Stimulated activated naive CD4-positive, alpha-beta T cell (primary cell): ENCODE results near the gene KCNMA1.

Source experiments
- DNase-seq, 6 experiments: peaks; one replicate each; lab custom pipeline; 2025; lab: John Stamatoyannopoulos, UW

Gene KCNMA1

DNA sequence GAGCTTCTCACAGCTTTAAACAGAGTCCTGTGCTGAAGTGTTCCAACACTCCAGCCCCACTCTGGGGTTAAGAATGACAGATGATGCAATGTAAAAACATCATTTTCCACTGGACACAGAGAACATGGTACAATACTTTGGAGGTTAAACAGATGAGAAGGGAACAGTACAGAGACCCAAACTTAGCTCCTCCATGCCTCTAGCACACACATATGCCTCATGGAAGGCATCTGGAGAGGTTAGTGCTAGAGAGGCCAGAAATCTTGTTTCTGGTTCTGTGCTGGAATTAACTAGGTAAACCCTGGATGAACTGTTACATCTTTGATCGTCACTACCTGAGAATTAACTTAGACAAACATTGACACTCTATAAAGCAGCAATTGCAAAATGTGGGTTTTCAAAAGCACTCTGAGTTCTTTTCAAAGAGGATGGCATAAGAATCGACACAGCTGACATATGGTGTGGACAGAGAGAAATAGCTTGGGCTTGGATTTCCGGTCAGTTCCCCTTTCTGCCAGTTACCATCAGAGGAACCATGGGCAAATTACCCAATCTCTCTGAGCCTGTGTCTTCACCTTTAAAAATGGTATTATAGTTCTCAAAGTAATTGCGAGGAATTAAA, 81.9 kb downstream of the KCNMA1 start:
- DNase-seq: no peak

DNA sequence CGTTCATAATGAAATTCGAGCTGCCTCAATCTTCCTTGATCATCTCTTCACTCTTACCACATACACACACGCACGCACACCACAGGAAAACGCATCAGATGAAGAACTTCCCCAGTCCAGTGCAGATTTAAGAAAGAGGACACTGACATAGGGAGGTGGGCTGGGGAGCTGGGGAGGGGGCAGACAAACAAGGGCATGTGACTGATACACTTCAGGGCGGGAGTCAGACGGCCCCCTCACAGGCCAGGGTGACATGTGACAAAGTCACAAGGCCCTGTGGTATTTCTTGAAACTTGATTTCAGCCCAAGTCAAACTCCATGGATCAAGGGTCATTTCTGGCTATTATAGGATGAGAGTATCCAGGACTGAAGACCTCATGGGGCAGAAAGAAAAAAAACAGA, 82.6 kb downstream of the KCNMA1 start:
- DNase-seq: no peak

DNA sequence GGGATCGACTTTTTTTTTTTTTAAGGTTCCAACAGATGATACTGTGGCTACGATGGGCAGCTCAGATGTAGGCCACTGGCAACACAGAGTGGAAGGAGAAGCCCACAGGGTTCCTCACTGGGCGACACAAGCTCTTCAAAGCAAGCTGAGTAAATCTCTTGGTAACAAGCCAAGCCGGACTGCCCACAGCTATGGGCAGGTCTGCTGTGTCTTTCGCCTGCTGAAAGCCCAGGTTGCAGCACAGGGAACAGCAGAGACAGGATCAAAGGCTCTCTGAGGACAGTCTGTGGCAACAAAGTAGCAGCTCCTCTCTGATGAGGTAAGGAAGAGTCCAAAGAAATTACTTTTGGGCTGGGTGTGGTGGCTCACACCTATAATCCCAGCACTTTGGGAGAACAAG, 83.6 kb downstream of the KCNMA1 start:
- no peak for DNase-seq

DNA sequence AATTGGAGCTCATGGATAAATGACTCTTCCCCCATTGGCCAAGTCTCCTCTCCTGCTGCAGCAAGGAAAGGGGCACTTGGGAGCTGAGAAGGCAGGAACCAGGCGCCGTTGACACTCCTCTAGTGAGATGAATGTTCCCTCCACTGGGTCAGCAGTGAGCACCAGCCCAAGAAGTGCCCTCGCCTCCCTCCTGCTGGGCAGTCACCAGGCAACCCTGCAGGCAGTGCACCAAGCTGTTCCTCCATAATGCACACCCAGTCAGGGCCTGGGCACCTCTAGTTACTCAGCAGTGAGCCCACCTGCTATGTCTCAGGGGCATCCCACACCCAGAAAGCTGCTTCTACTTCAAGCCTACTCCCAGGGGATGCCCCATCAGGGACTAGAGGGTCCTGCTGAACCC, 84.3 kb downstream of the KCNMA1 start:
- no peak for DNase-seq

DNA sequence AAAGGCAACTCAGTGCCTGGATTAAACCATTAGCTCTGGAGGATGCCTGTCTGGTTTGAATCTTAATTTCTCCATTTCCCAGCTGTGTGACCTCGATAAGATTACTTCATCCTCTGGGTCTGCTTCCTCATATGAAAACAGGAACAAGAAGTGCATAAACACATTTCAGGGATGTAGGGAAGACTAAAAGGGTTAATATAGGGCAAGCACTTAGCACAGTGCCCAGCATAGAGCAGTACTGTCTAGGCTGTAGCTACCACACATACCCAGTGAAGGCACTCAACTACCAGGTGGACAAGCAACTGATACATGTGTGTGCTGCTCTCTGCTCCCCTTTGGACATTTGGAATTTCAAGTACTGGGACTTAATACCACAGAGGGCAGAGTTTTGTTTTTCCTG, 85.4 kb downstream of the KCNMA1 start:
- DNase-seq: no peak

DNA sequence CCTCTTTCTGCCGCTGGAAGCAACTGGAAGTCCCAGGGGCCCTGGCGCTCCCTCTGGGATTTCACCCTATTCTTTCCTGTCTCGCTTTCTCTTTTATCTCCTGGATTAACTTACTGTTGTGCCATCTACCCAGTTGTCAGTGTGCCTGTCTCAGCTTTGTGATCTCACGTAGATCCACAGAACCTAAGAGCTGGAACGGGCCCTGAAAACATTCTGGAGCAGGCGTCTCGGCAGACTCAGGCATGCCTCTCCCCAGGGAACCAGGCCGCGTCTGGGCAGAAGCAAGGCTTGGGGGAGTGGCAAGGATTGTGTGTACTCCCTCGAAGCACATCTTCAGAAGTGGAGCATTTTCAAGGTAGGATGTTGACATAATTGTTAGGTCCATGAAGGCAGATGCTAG, 87.2 kb downstream of the KCNMA1 start:
- DNase-seq: no peak

DNA sequence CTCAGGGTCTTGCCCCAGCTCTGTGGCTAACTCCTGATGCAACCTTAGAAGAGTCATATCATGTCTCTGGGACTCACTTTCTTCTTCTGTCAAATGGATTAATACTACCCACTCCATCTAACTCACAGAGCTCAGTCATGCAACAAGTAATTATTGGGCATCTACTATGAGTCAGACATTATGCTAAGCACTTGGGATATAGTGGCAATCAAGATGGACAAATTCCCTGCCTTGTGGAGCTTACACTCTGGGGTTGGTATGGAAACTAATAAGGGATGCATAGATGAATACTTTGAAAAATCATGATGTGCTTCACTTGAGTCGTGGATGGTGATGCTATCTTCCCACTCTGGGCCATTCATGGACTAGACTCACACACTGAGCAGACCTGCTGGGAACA, 88.9 kb downstream of the KCNMA1 start:
- no peak for DNase-seq

DNA sequence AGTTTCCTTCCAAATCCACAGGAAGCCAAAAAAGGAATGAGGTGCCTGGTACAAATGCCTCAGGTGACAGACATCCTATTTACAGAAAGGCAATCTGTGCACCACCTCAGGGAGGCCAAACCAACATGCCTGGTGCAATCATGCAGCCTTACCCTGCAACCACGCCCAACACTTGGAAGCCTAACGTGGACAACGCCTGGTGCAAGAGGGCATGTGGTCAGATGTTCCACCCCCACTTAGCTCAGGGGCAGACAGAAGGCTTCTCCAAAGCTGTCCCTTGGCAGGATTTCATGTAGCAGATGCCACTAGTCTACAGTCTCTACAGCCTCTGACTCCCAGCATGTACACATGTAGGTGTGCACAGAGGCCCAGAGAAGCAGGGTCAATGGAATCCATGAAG, 89.5 kb downstream of the KCNMA1 start:
- DNase-seq: no peak

DNA sequence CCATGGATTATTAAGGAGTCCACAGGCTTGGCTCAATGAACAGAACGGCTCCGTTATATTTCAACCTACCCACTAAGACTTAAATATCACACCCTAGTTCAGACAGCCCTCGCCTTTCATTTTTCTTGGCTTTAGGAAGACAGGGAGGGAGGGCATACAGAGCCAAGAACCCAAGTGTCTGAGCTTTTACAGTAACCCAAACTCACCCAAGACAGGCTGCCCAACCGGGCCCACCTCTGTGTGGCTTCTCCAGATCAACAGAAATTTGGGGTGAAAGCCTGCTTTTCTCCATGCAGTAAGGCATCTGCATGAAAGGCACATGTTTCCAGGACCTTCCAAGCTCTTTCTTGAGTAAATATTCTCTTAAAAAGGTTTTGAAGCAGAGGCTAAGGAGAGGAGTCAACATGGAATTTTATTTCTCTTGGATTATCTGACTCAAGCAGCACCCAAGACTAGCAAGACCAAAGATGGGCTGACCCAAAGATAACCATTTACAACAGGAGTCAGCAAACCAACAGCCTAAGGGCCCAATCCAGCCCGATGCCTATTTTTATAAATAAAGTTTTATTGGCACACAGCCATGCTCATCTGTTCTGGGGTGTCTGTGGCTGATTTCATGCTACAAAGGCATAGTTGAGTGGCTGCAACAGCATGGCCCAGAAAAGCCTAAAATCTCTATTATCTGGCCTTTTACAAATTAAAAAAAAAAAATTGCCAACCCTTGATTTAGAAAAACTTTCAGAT, 90.1 kb downstream of the KCNMA1 start:
- DNase-seq: no peak

DNA sequence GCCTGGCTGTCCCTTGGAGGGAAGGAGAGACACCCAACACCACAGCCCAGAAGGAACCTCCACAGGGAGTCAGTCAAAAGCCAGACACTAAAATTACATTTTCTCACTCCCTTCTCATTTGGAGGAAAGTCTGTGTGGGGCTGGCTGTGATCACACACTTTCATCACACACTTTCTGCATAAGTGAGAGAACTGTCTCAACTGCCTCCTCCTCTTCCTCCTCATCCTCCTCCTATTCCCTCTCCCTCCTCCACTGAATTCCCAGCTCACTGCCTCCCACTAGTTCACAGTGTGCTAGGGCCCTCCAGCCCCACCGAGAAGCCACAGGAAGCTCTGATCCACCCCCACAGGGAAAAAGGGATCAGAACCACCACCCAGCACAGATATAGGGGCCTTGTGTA, 91.6 kb downstream of the KCNMA1 start:
- DNase-seq: no peak

DNA sequence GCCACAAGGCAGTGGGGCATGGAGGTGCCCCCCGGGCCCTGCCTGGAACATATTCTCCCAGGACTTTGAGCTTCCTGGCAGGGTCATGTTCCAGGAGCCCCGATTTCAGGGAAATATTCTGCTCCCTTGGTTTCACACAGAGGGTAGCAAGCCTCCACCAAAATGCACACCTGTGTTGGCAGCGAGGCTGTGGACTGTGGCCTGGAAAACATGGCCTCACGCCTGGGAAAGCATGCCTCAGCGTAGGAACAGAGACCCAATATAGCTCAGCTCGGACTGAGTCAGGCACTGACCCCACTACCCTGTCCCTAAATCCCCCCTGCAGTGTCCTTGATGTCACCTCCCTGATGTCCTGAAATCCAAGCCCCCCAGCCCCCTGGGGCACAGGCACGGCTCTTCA, 92.0 kb downstream of the KCNMA1 start:
- no peak for DNase-seq

DNA sequence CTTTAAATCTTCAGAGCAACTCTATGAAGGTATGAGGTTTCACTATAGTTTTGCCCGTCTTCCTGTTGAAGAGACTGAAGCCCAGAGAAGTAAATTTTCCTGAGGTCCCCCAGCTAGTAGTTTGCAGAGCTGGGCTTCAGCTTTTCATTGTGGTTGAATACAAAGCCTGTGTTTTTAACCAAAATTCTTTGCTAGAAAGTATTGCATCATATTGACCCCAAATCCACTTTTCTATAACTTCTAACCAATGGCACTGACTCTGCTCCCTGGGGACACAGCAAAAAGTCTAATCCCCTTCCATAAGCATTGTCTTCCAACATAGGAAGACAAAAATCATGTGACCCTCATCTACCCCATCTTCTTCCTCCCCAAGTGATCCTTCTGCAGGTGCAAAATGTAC, 93.0 kb downstream of the KCNMA1 start:
- no peak for DNase-seq

DNA sequence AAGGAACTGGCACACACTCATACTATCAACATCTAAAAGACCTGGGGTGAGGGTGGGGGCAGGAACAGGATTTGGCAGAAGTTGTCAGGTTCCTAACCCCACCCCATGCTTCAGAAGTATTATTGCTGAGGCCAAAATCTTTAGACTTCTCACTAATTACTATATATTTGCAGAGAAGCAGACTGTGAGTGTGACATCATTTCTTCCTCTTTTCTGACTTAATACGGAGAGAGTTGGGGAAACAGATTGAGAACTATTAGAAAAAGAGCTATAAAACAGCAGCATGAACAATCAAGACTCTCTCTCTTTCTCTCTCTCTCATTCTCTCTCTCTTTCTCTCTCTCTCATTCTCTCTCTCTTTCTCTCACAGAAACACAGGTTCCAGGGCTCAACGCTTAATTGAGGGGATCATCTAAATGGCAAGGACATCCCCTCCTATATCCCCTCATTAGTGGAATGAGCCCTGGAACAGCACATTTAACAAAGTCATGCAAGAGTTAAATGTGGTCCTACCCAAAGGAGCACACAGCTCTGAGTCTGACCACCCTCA, 94.8 kb downstream of the KCNMA1 start:
- DNase-seq: no peak

DNA sequence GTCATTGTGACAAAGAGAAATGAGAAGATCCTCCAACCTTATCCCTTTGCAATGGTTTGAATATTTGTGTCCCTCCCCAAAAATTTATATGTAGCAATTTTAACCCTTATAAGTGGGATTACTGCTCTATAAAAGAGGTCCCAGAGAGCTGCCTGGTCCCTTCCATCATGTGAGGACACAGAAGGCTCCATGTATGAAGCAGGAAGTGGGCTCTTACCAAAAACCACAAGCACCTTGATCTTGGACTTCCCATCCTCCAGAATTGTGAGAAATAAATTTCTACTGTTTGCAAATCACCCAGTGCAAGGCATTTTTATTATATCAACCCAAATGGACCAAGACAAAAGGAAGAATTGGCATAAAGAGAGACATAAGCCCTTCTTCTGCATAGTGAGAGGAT, 95.7 kb downstream of the KCNMA1 start:
- DNase-seq: no peak

DNA sequence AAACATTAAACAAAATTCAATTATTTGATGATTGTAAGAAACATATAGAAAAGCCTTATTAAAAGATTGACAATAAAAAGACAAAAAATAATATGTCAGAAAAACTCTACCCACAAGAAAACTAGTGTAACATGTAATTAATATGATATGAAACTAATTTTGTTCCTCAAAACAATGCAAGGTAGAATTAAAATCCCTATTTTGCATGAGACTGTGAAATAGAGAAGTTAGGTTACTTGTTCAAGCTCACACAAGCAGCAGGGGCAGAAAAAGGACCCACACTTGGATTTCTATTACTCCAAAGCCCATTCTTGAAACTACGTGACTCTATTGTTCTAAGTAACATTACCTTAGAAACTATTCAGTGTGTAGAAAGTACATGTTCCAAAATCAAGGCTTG, 96.4 kb downstream of the KCNMA1 start:
- DNase-seq: no peak

DNA sequence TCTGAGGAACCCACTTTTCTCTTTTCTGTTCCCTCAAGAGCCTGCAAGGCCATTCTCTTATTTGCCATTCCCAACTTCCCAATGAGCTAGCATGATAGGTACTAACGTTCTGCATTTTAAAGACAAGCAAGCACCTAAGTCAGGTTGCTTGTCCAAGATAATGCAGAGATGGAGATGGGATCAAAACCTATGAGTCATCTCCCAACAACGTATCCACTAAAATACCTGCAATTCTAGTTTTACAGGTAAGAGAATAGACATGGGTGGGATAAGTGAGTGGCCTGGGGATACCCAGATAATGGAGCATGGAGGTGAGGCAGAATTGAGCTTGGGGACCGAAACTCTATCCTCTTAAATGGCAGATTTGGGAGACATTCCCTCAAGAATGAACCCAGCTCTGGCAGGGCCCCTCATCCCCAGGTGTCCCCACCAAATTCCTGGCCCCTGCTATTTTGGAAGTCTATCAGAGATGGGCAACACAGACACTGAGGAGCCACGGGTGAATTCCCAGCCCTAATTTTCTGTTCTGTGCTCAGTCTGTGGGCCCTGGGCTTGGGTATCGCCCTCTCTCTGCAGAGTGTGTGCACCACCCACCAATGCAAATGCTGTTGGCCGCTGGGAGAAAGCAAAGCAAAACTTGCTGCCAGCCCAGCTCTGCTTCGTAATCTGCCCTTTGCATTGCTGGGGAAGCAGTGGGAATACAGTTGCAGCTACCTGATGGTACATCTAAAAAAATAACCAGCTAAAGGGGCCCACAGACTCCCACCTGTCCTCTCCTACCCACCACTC, 98.3 kb downstream of the KCNMA1 start:
- no peak for DNase-seq

DNA sequence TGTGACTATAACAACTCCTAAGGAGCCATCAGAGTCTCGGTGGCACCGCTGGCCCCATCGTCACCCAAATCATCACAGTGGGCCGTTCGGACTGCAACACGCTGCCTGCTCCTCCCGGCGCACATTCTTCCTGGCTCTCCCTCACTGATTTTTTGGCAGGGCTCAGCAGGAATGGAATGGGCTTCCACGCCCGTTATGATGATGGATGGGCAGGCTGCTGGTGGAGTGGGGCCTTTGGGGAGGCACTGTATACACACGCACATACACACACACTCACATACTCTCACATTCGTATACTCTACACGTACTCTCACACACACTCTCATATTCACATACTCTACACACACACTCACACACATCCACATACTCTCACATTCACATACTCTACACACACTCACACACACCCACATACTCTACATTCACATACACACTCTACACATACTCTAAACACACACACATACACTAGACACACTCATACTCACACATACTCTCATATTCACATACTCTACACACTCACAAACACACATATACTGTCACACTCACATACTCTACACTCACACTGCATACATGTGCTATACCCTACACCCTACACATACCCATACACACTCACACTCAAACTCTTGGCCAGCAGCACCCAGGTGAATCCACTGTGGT, 99.8 kb downstream of the KCNMA1 start:
- no peak for DNase-seq

DNA sequence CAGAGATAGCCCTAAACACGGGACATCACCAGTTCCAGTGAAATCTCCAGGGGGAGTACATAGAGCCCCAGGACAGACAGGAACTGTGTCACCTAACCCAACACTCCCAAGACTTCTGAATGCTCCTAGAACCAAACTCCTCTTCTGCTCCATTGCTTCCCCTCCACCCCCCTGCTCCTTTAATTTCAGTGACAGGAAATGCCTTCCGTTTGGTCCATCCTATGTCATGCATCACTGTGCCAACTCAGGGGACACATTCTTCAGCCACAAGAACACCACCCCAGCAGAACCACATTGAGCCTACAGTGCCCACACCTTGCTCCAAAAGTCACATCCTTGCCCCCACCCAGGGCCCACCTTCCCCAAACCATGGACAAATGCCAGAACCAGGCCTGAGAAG, 100.5 kb downstream of the KCNMA1 start:
- DNase-seq: no peak

DNA sequence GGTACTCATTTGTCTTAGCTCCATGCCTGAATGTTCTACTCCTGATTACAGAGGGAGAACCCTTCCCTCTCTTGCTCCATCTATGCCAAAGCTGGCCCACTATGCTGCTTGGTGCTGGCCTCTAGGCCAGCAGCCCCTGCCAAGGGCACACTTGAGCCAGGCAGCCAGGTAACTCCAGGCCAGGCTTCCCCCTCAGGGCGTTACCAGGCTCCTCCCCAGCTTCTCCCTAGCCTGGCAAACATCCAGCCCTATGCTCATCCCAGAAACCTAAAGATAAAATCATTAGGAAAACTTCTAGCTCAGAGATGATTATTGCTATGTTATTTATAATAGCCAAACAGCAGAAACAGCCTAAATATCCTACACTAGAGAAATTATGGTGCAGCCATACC, 103.7 kb downstream of the KCNMA1 start:
- DNase-seq: no peak

DNA sequence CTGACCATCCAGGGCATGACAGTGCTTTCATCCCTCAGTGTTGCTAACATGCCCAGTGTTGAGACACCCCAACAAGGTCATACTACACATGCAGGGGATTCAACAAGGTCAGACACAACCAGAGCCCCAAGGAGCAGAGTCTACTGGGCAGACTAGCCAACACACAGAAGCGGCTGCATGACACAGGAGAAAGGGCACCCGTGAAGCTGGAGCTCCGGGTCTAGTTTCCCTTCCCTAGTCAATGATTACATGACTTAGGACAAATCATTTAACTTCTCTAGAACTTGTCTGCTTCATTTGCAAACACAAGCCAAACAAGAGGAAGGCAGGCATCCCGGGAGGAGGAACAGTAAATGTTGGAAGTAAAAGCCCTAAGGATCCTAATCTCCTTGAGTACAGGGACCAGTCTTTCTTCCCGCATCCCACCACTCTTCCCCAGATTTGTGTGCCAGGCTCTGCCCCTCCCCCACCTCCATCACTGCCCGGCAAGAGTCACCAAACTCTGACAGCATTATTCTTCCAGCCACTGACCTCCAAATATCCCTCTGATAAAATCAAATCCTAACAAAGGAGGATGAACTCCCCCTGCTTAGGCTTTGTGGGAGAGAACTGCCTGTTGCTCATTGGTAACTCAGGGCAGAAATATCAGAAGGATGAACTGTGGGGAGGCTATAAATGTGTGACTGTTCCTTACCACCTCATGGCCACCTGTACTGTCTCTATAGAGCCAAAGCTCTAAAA, 104.3 kb downstream of the KCNMA1 start:
- DNase-seq: no peak

DNA sequence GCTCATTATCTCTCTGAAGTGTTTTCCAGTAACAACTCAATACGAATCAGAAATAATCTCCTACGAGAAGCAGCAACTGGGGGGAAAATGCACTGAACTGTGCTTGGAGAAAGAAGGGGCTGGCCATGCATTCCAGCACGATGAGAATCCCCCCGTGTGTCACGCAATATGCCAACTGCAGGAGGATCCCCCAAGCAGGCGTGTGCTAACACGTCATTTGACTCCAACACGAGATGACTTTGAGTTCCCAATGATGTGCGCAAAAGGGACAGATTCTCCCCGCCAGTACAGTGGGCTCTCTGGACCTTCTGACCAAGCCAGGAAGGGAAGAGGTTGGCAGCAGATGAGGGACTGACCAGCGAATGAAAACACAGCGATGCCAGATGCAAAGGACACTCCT, 105.5 kb downstream of the KCNMA1 start:
- DNase-seq: no peak
